IMR-90 (cell line): ENCODE results near the gene GPC6. TPM values are rescaled to one million over a fixed set of nuclear protein-coding genes. Genes with fewer than 3 reads are reported as not detected.

Experiments
- ATAC-seq: fragments of 200-7000 bp; cut with Tn5 transposase; 2 replicates; pipeline ENCODE4 v1.9.1; 2020; ENCODE audit warnings: low read depth, mild to moderate bottlenecking, moderate library complexity
- BruUV-seq: library from RNA; stranded (reverse); fragments of 400-500 nt; replicated peaks from 2 replicates; lab custom pipeline; 2021; lab: Mats Ljungman, UMichigan
- CTCF ChIA-PET: fragments of 300-600 bp; formaldehyde crosslinking; extraction: SDS; loops from one replicate; lab custom pipeline; 2021; ENCODE audit warnings: antibody characterized with exemption; lab: Yijun Ruan, JAX
- POLR2A ChIA-PET: fragments of 300-600 bp; sonication (Branson Sonifier 250); formaldehyde crosslinking; loops from one replicate; lab custom pipeline; 2022; ENCODE audit warnings: antibody characterized with exemption; ENCODE audit not compliant: unreplicated experiment; lab: Charles Lee
- DNase-seq: peaks from one replicate; pipeline ENCODE4 v3.0.0; 2013
- H2AFZ ChIP-seq: replicated peaks from 2 replicates; pipeline ENCODE3; 2013; ENCODE audit warnings: low read length, mild to moderate bottlenecking; ENCODE audit not compliant: poor library complexity
- H2AK5ac ChIP-seq: 2 replicates; pipeline ENCODE4 v1.6.1; 2013; ENCODE audit warnings: low read depth, low read length, inconsistent platforms
- H2AK9ac ChIP-seq: replicated peaks from 2 replicates; pipeline ENCODE3; 2013; ENCODE audit warnings: mild to moderate bottlenecking, low read depth, low read length, moderate library complexity; ENCODE audit not compliant: poor library complexity
- H2BK120ac ChIP-seq: 2 replicates; pipeline ENCODE4 v1.6.1; 2013; ENCODE audit warnings: low read depth, low read length, inconsistent platforms
- H2BK15ac ChIP-seq: 3 replicates; pipeline ENCODE4 v1.6.1; 2013; ENCODE audit warnings: low read depth, low read length, inconsistent platforms
- H2BK20ac ChIP-seq: 2 replicates; pipeline ENCODE4 v1.6.1; 2013; ENCODE audit warnings: low read depth, mild to moderate bottlenecking, inconsistent platforms, low read length, moderate library complexity
- H2BK5ac ChIP-seq: 2 replicates; pipeline ENCODE4 v1.6.1; 2013; ENCODE audit warnings: mild to moderate bottlenecking, low read depth, low read length, inconsistent platforms; ENCODE audit not compliant: poor library complexity, severe bottlenecking
- H3K14ac ChIP-seq: replicated peaks from 2 replicates; pipeline ENCODE4 v1.6.1; 2013; ENCODE audit warnings: low read depth, low read length, inconsistent platforms
- H3K18ac ChIP-seq: 2 replicates; pipeline ENCODE4 v1.6.1; 2013; ENCODE audit warnings: low read depth, low read length, control low read depth
- H3K23ac ChIP-seq: 2 replicates; pipeline ENCODE4 v1.6.1; 2013; ENCODE audit warnings: low read depth, low read length, inconsistent platforms
- H3K27ac ChIP-seq: 2 replicates; pipeline ENCODE4 v1.5.1; 2013; ENCODE audit warnings: mild to moderate bottlenecking, control low read depth, low read length; ENCODE audit not compliant: insufficient read depth
- H3K27me3 ChIP-seq: 2 replicates; pipeline ENCODE4 v1.6.1; 2013; ENCODE audit warnings: low read length; ENCODE audit not compliant: control insufficient read depth, insufficient read depth
- H3K36me3 ChIP-seq: 2 replicates; pipeline ENCODE4 v1.6.1; 2013; ENCODE audit warnings: low read length, mixed read lengths; ENCODE audit not compliant: control insufficient read depth, insufficient read depth
- H3K4ac ChIP-seq: 2 replicates; pipeline ENCODE4 v1.6.1; 2013; ENCODE audit warnings: low read depth, low read length, inconsistent platforms
- H3K4me1 ChIP-seq: 2 replicates; pipeline ENCODE4 v1.6.1; 2013; ENCODE audit warnings: low read length, mixed read lengths; ENCODE audit not compliant: control insufficient read depth, insufficient read depth
- H3K4me2 ChIP-seq: 2 replicates; pipeline ENCODE4 v1.6.1; 2013; ENCODE audit warnings: low read depth, mild to moderate bottlenecking, control low read depth, low read length, moderate library complexity
- H3K4me3 ChIP-seq: 2 replicates; pipeline ENCODE4 v1.5.1; 2013; ENCODE audit warnings: low read depth, mild to moderate bottlenecking, control low read depth, low read length, moderate library complexity; ENCODE audit not compliant: insufficient read depth
- H3K56ac ChIP-seq: 2 replicates; pipeline ENCODE4 v1.6.1; 2013; ENCODE audit warnings: low read length, inconsistent platforms; ENCODE audit not compliant: insufficient read depth; ENCODE audit errors: extremely low read depth
- H3K79me1 ChIP-seq, 2 experiments: 2 replicates each; pipeline ENCODE4 v1.6.1; 2013; ENCODE audit warnings: low read length in 2 of 2, inconsistent platforms in 1 of 2, low read depth in 1 of 2
- H3K9ac ChIP-seq: 2 replicates; pipeline ENCODE4 v1.6.1; 2013; ENCODE audit warnings: low read depth, low read length, control low read depth
- H3K9me1 ChIP-seq: 2 replicates; pipeline ENCODE4 v1.6.1; 2013; ENCODE audit warnings: low read length, inconsistent platforms; ENCODE audit not compliant: insufficient read depth
- H3K9me3 ChIP-seq: 2 replicates; pipeline ENCODE4 v1.6.1; 2013; ENCODE audit warnings: low read length; ENCODE audit not compliant: control insufficient read depth, insufficient read depth
- H4K20me1 ChIP-seq: 2 replicates; pipeline ENCODE4 v1.6.1; 2013; ENCODE audit warnings: low read length, inconsistent platforms; ENCODE audit not compliant: insufficient read depth
- H4K5ac ChIP-seq: 2 replicates; pipeline ENCODE4 v1.6.1; 2013; ENCODE audit warnings: mild to moderate bottlenecking, low read depth, low read length, control low read depth
- H4K8ac ChIP-seq, 2 experiments: 2 replicates each; pipeline ENCODE4 v1.6.1; 2013; ENCODE audit warnings: low read depth in 2 of 2, low read length in 2 of 2, control low read depth in 1 of 2, inconsistent platforms in 1 of 2
- H4K91ac ChIP-seq: 2 replicates; pipeline ENCODE4 v1.6.1; 2013; ENCODE audit warnings: low read depth, low read length, inconsistent platforms; ENCODE audit not compliant: insufficient read depth
- CHD1 ChIP-seq: IDR thresholded peaks from 2 replicates; pipeline ENCODE4 v1.6.1; 2012; ENCODE audit warnings: low read depth, low read length, improper control_type of control experiment
- CTCF ChIP-seq: conservative IDR thresholded peaks from 2 replicates; pipeline ENCODE4 v1.5.1; 2012; ENCODE audit warnings: mild to moderate bottlenecking, low read depth, low read length, improper control_type of control experiment
- ELK1 ChIP-seq: fragments of 150-350 bp; IDR thresholded peaks from 2 replicates; pipeline ENCODE4 v1.6.1; 2016; ENCODE audit warnings: low read depth, mild to moderate bottlenecking, low read length, moderate library complexity, borderline replicate concordance
- MAFK ChIP-seq: IDR thresholded peaks from 2 replicates; pipeline ENCODE4 v1.6.1; 2012; ENCODE audit warnings: low read depth, low read length, improper control_type of control experiment
- MXI1 ChIP-seq: IDR thresholded peaks from 2 replicates; pipeline ENCODE4 v1.6.1; 2012; ENCODE audit warnings: low read depth, mild to moderate bottlenecking, low read length, moderate library complexity, borderline replicate concordance
- NFE2L2 ChIP-seq: fragments of 150-350 bp; IDR thresholded peaks from 2 replicates; pipeline ENCODE4 v1.6.1; 2016; ENCODE audit warnings: low read depth, mild to moderate bottlenecking, low read length
- RAD21 ChIP-seq: IDR thresholded peaks from 2 replicates; pipeline ENCODE4 v1.6.1; 2012; ENCODE audit warnings: low read length, improper control_type of control experiment
- SMC3 ChIP-seq: fragments of 150-350 bp; IDR thresholded peaks from 2 replicates; pipeline ENCODE4 v1.6.1; 2016; ENCODE audit warnings: low read depth, mild to moderate bottlenecking, antibody characterized with exemption, low read length, moderate library complexity
- dilution Hi-C: fragments of 300-500 bp; cut with HindIII; formaldehyde crosslinking; loops from one replicate; pipeline ENCODE4 v1.14.3; 2018; ENCODE audit warnings: low sequenced_read_pairs; ENCODE audit not compliant: unreplicated experiment
- in situ Hi-C: fragments of 300-500 bp; cut with MboI; formaldehyde crosslinking; loops from 3 replicates; pipeline ENCODE4 v1.14.3; 2019; ENCODE audit warnings: low sequenced_read_pairs, inconsistent platforms, mixed read lengths
- intact Hi-C: fragments of 100-400 bp; cut with micrococcal nuclease; formaldehyde crosslinking; loops from 2 replicates; pipeline ENCODE4 v1.10.0; 2022
- polyA plus RNA-seq, 3 experiments: library from polyadenylated mRNA; depleted of rRNA; stranded (reverse); fragments of >200 nt; gene quantifications; 2 replicates each; pipeline ENCODE4 v1.2.3, GENCODE V29; 2012; ENCODE audit warnings: low replicate concordance in 1 of 3
- total RNA-seq: library from RNA; depleted of rRNA; stranded (reverse); fragments of >200 nt; gene quantifications from 2 replicates; pipeline ENCODE4 v1.2.3, GENCODE V29; 2012

GPC6 gene
- total and polyA plus RNA-seq, 2 of the 4 experiments (the other 2 are of a cell fraction), result 14.9 to 39.4 TPM

- no peak overlapping the region for H4K5ac ChIP-seq
- H3K79me1 ChIP-seq, result no peaks in the 10 kb centered on the region
- no peak overlapping the region for H2BK15ac ChIP-seq
- no peak overlapping the region for H2BK5ac ChIP-seq
- H2BK20ac ChIP-seq, result no peak overlapping the region
- no peak overlapping the region for H2AK9ac ChIP-seq
- no peak overlapping the region for H3K9ac ChIP-seq
- TF ChIP-seq CHD1 (no peak), MAFK (no peak), NFE2L2 (no peak), CTCF (no peak), RAD21 (no peak), ELK1 (no peak), SMC3 (no peak), MXI1 (no peak)
- H3K36me3 ChIP-seq, result no peaks in the 10 kb centered on the region
- H3K27me3 ChIP-seq, result no peaks in the 10 kb centered on the region
- no peak overlapping the region for H3K4me2 ChIP-seq
- ChIA-PET POLR2A (interaction anchor here (0.6 kb wide), 1 partner anchor 168 kb away, joined by 5 read pairs; no protein-coding TSS in a partner anchor), CTCF (interaction anchor here (1.0 kb wide), 1 partner anchor 9 kb away, joined by 4 read pairs; no protein-coding TSS in a partner anchor)
- no peak overlapping the region for H2AK5ac ChIP-seq
- H3K56ac ChIP-seq, result no peak overlapping the region
- intact Hi-C loops, result no loop called here
- no peaks in the 10 kb centered on the region for H3K9me3 ChIP-seq
- no peak overlapping the region for H3K18ac ChIP-seq
- no peak overlapping the region for H3K14ac ChIP-seq
- no peak overlapping the region for H3K4me3 ChIP-seq
- in situ Hi-C loops, result no loop called here
- ATAC-seq (no peak), DNase-seq (no peak)
- H4K20me1 ChIP-seq, result no peaks in the 10 kb centered on the region
- H3K23ac ChIP-seq, result no peak overlapping the region
- no peak overlapping the region for H2AFZ ChIP-seq
- no peak overlapping the region for H4K91ac ChIP-seq
- no peak overlapping the region for H3K27ac ChIP-seq
- H2BK120ac ChIP-seq, result no peak overlapping the region
- no TSS peak for BruUV-seq
- no peaks in the 10 kb centered on the region for H3K9me1 ChIP-seq
- no peak overlapping the region for H3K4ac ChIP-seq
- no peak overlapping the region for H4K8ac ChIP-seq
- dilution Hi-C loops, result no loop called here
- H3K4me1 ChIP-seq, result no peaks in the 10 kb centered on the region
Measured at GRCh38 chr13:93660391-93661063, 433.9 kb downstream of the GPC6 start.
